K562 (cell line): ENCODE data around the gene FAM174C. TPM values are rescaled to one million over a fixed set of nuclear protein-coding genes. Genes with fewer than 3 reads are reported as not detected.
A peak's percentile ranks its signal among the peaks of the same experiment; 100 is the strongest.

Source experiments
- BHLHE40 ChIP-seq: IDR thresholded peaks from 2 replicates; pipeline ENCODE4 v1.6.1; 2011; ENCODE audit warnings: low read length, improper control_type of control experiment
- CREB1 ChIP-seq, 2 experiments: sonication (generic) in 1 of 2; formaldehyde crosslinking in 1 of 2; IDR thresholded peaks; 2 replicates each; pipeline versions ENCODE4 v1.6.1 to v1.8.0; 2012 to 2022; ENCODE audit warnings: inconsistent platforms in 1 of 2, mild to moderate bottlenecking in 1 of 2, missing genetic modification reagents in 1 of 2, moderate library complexity in 1 of 2
- DPF2 ChIP-seq: fragments of 450-650 bp; IDR thresholded peaks from 2 replicates; pipeline ENCODE4 v1.6.1; 2016
- GATA2 ChIP-seq: sonication (generic); formaldehyde crosslinking; IDR thresholded peaks from 2 replicates; pipeline ENCODE4 v1.4.0; 2020; ENCODE audit warnings: mild to moderate bottlenecking, missing genetic modification reagents
- HDAC2 ChIP-seq: fragments of 450-650 bp; IDR thresholded peaks from 2 replicates; pipeline ENCODE4 v1.6.1; 2016; ENCODE audit warnings: mild to moderate bottlenecking
- HDAC3 ChIP-seq: fragments of 450-650 bp; IDR thresholded peaks from 2 replicates; pipeline ENCODE4 v1.6.1; 2018; ENCODE audit warnings: borderline replicate concordance, mild to moderate bottlenecking, moderate library complexity; ENCODE audit not compliant: partially characterized antibody
- LEF1 ChIP-seq: fragments of 450-650 bp; IDR thresholded peaks from 2 replicates; pipeline ENCODE4 v1.6.1; 2016; ENCODE audit warnings: mild to moderate bottlenecking
- NFE2 ChIP-seq: IDR thresholded peaks from 2 replicates; pipeline ENCODE4 v1.6.1; 2014; ENCODE audit warnings: antibody characterized with exemption, low read depth
- RAD51 ChIP-seq: fragments of 450-650 bp; IDR thresholded peaks from 2 replicates; pipeline ENCODE4 v1.7.1; 2016; ENCODE audit warnings: low read depth, mild to moderate bottlenecking, borderline replicate concordance
- RNF2 ChIP-seq: sonication (generic); IDR thresholded peaks from 2 replicates; pipeline ENCODE4 v1.6.1; 2016
- SMAD3 ChIP-seq: fragments of 450-650 bp; formaldehyde crosslinking; conservative IDR thresholded peaks from 2 replicates; pipeline ENCODE4 v1.4.0; 2020; ENCODE audit warnings: mild to moderate bottlenecking
- SP1 ChIP-seq: sonication (generic); formaldehyde crosslinking; IDR thresholded peaks from 2 replicates; pipeline ENCODE4 v1.8.1; 2022; ENCODE audit warnings: mild to moderate bottlenecking, missing genetic modification reagents
- STAT5B ChIP-seq: fragments of 250-450 bp; sonication (Bioruptor Pico); IDR thresholded peaks from 2 replicates; pipeline ENCODE4 v1.8.0; 2021; ENCODE audit warnings: mild to moderate bottlenecking, inconsistent platforms
- TRIM24 ChIP-seq, 2 experiments: fragments of 450-650 bp; IDR thresholded peaks; 2 replicates each; pipeline ENCODE4 v1.6.1; 2016
- polyA plus RNA-seq, 8 experiments: library from polyadenylated mRNA; depleted of rRNA in 4 of 8; stranded (reverse) in 5 of 8; unstranded in 3 of 8; fragments of >200 nt; fragmentation: Nextera tagmentation in 2 of 8; fragmentation: Illumina TruSeq in 1 of 8; extraction: Ambion mirVana in 2 of 8; extraction: Trizol in 1 of 8; gene quantifications; 2 replicates each; pipeline versions ENCODE4 v1.2.1 to v1.2.3, GENCODE V29; 2011 to 2014; ENCODE audit warnings: inconsistent platforms in 1 of 8, missing spikeins in 1 of 8
- total RNA-seq, 7 experiments: library from RNA; depleted of rRNA in 6 of 7; stranded (reverse); fragments of >200 nt in 6 of 7; fragmentation: Illumina TruSeq in 2 of 7; extraction: Trizol in 2 of 7; gene quantifications; 2 replicates each; pipeline versions ENCODE4 v1.2.1 to v1.2.3, GENCODE V29; 2011 to 2021; ENCODE audit warnings: low replicate concordance in 1 of 7
- TF ChIP-seq, protein P1 (sequence below): fragments of 450-650 bp; conservative IDR thresholded peaks from 2 replicates; pipeline ENCODE4 v1.6.1; 2016; ENCODE audit warnings: missing genetic modification characterization, low read depth, mild to moderate bottlenecking, missing compliant biosample characterization, moderate library complexity
- TF ChIP-seq, protein P2 (sequence below): sonication (generic); formaldehyde crosslinking; IDR thresholded peaks from 2 replicates; pipeline ENCODE4 v1.8.0; 2022; ENCODE audit warnings: mild to moderate bottlenecking, missing genetic modification reagents
- TF ChIP-seq, protein P3 (sequence below): fragments of 250-450 bp; sonication (Bioruptor Pico); IDR thresholded peaks from 2 replicates; pipeline ENCODE4 v1.8.0; 2022; ENCODE audit warnings: inconsistent platforms
- TF ChIP-seq, protein P4 (sequence below): IDR thresholded peaks from 3 replicates; pipeline ENCODE4 v1.6.1; 2011; ENCODE audit warnings: borderline replicate concordance, mild to moderate bottlenecking, moderate library complexity; ENCODE audit not compliant: insufficient read length; ENCODE audit errors: extremely low read depth

The FAM174C gene
- total and polyA plus RNA-seq, 9 of the 15 experiments (the other 6 are each of a cell fraction or from before 2014, with no cell fraction given): 0.66 to 89.6 (median 20.3) TPM

DNA sequence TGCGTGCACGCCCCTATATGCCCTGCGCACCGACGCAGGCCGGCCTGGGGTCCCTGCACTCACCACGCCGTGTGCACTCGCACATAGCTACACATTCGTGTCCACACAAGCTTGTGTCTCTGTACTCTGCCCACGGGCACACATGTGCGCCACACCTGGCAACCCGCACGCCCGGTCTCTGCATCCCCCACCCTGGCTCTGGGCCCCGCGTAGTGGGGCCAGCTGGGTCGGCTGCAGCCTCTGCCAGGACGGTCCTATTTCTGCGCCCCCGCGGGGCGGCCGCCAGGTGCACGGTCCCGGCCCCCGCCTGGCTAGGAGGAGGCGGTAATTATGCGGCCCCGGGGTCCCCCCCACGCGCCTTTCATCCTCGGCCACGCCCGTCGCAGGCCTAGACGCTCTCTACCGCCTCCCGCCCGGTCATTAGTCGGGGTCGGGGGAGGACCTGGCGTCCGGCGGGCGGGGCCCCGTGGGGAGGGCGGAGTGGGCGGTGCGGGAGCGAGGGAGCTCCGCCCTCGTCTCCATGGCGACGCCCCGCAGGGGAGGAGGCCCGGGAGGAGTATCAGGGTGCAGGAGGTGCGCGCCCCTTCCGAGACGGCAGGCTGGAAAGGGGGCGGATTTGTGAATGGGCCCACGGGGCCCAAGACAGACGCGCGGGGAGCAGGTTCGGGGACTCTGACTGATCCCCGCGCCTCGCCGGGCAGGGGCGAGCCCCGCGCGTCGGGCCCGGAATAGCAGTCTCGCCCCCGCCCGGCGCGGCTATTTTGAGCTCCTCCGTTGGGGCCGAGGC lies 9.0 kb upstream of the FAM174C start (continued):
- TF ChIP-seq LEF1 (peak; percentile 90), CREB1 (IDR thresholded peaks at IDR 0.05) (peak; percentile 86), CREB1 (CRISPR knock-in tag; IDR thresholded peaks at IDR 0.05) (peak; percentile 77), SMAD3 (CRISPR knock-in tag) (no peak), HDAC3 (no peak), TRIM24 (IDR thresholded peaks at IDR 0.05) (no peak), BHLHE40 (peak; percentile 16; the same call in 1 of the 2 replicates), GATA2 (CRISPR knock-in tag) (no peak), RAD51 (no peak), RNF2 (peak; percentile 45; the same call in 1 of the 2 replicates), DPF2 (no peak; the same call in 1 of the 2 replicates), SP1 (peak; percentile 87), STAT5B (no peak), HDAC2 (0 out of 2 replicates have a peak, but pooled peaks have one; percentile 53), NFE2 (no peak)
- TF ChIP-seq, protein P1, sequence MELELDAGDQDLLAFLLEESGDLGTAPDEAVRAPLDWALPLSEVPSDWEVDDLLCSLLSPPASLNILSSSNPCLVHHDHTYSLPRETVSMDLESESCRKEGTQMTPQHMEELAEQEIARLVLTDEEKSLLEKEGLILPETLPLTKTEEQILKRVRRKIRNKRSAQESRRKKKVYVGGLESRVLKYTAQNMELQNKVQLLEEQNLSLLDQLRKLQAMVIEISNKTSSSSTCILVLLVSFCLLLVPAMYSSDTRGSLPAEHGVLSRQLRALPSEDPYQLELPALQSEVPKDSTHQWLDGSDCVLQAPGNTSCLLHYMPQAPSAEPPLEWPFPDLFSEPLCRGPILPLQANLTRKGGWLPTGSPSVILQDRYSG (tag): no peak
- TF ChIP-seq, protein P2, sequence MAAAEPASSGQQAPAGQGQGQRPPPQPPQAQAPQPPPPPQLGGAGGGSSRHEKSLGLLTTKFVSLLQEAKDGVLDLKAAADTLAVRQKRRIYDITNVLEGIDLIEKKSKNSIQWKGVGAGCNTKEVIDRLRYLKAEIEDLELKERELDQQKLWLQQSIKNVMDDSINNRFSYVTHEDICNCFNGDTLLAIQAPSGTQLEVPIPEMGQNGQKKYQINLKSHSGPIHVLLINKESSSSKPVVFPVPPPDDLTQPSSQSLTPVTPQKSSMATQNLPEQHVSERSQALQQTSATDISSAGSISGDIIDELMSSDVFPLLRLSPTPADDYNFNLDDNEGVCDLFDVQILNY (CRISPR knock-in tag): 0 out of 2 replicates have a peak, but pooled peaks have one; percentile 67
- TF ChIP-seq, protein P3, sequence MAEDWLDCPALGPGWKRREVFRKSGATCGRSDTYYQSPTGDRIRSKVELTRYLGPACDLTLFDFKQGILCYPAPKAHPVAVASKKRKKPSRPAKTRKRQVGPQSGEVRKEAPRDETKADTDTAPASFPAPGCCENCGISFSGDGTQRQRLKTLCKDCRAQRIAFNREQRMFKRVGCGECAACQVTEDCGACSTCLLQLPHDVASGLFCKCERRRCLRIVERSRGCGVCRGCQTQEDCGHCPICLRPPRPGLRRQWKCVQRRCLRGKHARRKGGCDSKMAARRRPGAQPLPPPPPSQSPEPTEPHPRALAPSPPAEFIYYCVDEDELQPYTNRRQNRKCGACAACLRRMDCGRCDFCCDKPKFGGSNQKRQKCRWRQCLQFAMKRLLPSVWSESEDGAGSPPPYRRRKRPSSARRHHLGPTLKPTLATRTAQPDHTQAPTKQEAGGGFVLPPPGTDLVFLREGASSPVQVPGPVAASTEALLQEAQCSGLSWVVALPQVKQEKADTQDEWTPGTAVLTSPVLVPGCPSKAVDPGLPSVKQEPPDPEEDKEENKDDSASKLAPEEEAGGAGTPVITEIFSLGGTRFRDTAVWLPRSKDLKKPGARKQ: no peak
- TF ChIP-seq, protein P4, sequence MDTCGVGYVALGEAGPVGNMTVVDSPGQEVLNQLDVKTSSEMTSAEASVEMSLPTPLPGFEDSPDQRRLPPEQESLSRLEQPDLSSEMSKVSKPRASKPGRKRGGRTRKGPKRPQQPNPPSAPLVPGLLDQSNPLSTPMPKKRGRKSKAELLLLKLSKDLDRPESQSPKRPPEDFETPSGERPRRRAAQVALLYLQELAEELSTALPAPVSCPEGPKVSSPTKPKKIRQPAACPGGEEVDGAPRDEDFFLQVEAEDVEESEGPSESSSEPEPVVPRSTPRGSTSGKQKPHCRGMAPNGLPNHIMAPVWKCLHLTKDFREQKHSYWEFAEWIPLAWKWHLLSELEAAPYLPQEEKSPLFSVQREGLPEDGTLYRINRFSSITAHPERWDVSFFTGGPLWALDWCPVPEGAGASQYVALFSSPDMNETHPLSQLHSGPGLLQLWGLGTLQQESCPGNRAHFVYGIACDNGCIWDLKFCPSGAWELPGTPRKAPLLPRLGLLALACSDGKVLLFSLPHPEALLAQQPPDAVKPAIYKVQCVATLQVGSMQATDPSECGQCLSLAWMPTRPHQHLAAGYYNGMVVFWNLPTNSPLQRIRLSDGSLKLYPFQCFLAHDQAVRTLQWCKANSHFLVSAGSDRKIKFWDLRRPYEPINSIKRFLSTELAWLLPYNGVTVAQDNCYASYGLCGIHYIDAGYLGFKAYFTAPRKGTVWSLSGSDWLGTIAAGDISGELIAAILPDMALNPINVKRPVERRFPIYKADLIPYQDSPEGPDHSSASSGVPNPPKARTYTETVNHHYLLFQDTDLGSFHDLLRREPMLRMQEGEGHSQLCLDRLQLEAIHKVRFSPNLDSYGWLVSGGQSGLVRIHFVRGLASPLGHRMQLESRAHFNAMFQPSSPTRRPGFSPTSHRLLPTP: no peak
